ENCODE data around the gene RAP1GAP2.
A peak's percentile ranks its signal among the peaks of the same experiment; 100 is the strongest.

The RAP1GAP2 gene

GRCh38 chr17:2962729-2963128 is 166.5 kb downstream of the RAP1GAP2 start:
- no peak for TF ChIP-seq POU2F2 (IDR thresholded peaks at IDR 0.05; ENCODE audit: low read depth, low read length)
- TF ChIP-seq PAX5 (IDR thresholded peaks at IDR 0.05; ENCODE audit: insufficient read depth, low read length, severe bottlenecking), result no peak
- no peak for TF ChIP-seq SPI1 (IDR thresholded peaks at IDR 0.05; ENCODE audit: low read depth, low read length)
- no peak for TF ChIP-seq POLR2AphosphoS5 (IDR thresholded peaks at IDR 0.05; ENCODE audit: low read depth, low read length)
- no peak for TF ChIP-seq POLR2A (IDR thresholded peaks at IDR 0.05; ENCODE audit: low read depth, low read length)
- TF ChIP-seq TAF1 (IDR thresholded peaks at IDR 0.05; ENCODE audit: low read depth, low read length), result no peak
- no peak for FAIRE-seq
- DNase-seq (ENCODE audit: insufficient read length, low spot score), result no peak

- DNase-seq (ENCODE audit: insufficient read length, low spot score) (no peak), FAIRE-seq (no peak)
- no peak for TF ChIP-seq POLR2A (IDR thresholded peaks at IDR 0.05; ENCODE audit: low read depth, low read length)
- no peak for TF ChIP-seq SPI1 (IDR thresholded peaks at IDR 0.05; ENCODE audit: low read depth, low read length)
- no peak for TF ChIP-seq POLR2AphosphoS5 (IDR thresholded peaks at IDR 0.05; ENCODE audit: low read depth, low read length)
- no peak for TF ChIP-seq POU2F2 (IDR thresholded peaks at IDR 0.05; ENCODE audit: low read depth, low read length)
- no peak for TF ChIP-seq PAX5 (IDR thresholded peaks at IDR 0.05; ENCODE audit: insufficient read depth, low read length, severe bottlenecking)
- no peak for TF ChIP-seq TAF1 (IDR thresholded peaks at IDR 0.05; ENCODE audit: low read depth, low read length)
Measured at GRCh38 chr17:2963332-2964027, 167.2 kb downstream of the RAP1GAP2 start.

GRCh38 chr17:2964028-2964356 is 167.8 kb downstream of the RAP1GAP2 start:
- DNase-seq (ENCODE audit: insufficient read length, low spot score), result no peak
- no peak for TF ChIP-seq POLR2AphosphoS5 (IDR thresholded peaks at IDR 0.05; ENCODE audit: low read depth, low read length)
- FAIRE-seq, result no peak

- TF ChIP-seq TAF1 (IDR thresholded peaks at IDR 0.05; ENCODE audit: low read depth, low read length) (no peak), POLR2A (IDR thresholded peaks at IDR 0.05; ENCODE audit: low read depth, low read length) (no peak), SPI1 (IDR thresholded peaks at IDR 0.05; ENCODE audit: low read depth, low read length) (no peak), POU2F2 (IDR thresholded peaks at IDR 0.05; ENCODE audit: low read depth, low read length) (no peak), PAX5 (IDR thresholded peaks at IDR 0.05; ENCODE audit: insufficient read depth, low read length, severe bottlenecking) (no peak), POLR2AphosphoS5 (IDR thresholded peaks at IDR 0.05; ENCODE audit: low read depth, low read length) (no peak)
- DNase-seq (ENCODE audit: insufficient read length, low spot score), result no peak
- FAIRE-seq, result no peak
Measured at GRCh38 chr17:2964370-2964769, 168.1 kb downstream of the RAP1GAP2 start.

GRCh38 chr17:2964831-2965230 is 168.6 kb downstream of the RAP1GAP2 start:
- TF ChIP-seq TAF1 (IDR thresholded peaks at IDR 0.05; ENCODE audit: low read depth, low read length) (no peak), PAX5 (IDR thresholded peaks at IDR 0.05; ENCODE audit: insufficient read depth, low read length, severe bottlenecking) (no peak), POU2F2 (IDR thresholded peaks at IDR 0.05; ENCODE audit: low read depth, low read length) (no peak), POLR2AphosphoS5 (IDR thresholded peaks at IDR 0.05; ENCODE audit: low read depth, low read length) (no peak), POLR2A (IDR thresholded peaks at IDR 0.05; ENCODE audit: low read depth, low read length) (no peak), SPI1 (IDR thresholded peaks at IDR 0.05; ENCODE audit: low read depth, low read length) (no peak)
- FAIRE-seq (no peak), DNase-seq (ENCODE audit: insufficient read length, low spot score) (no peak)

- TF ChIP-seq TAF1 (IDR thresholded peaks at IDR 0.05; ENCODE audit: low read depth, low read length) (no peak), POU2F2 (IDR thresholded peaks at IDR 0.05; ENCODE audit: low read depth, low read length) (no peak)
- FAIRE-seq, result no peak
- no peak for DNase-seq (ENCODE audit: insufficient read length, low spot score)
Measured at GRCh38 chr17:2965621-2966595, 169.7 kb downstream of the RAP1GAP2 start.

GRCh38 chr17:2967515-2967914 is 171.3 kb downstream of the RAP1GAP2 start:
- DNase-seq (ENCODE audit: insufficient read length, low spot score), result no peak
- TF ChIP-seq PAX5 (IDR thresholded peaks at IDR 0.05; ENCODE audit: insufficient read depth, low read length, severe bottlenecking), result no peak
- TF ChIP-seq SPI1 (IDR thresholded peaks at IDR 0.05; ENCODE audit: low read depth, low read length), result no peak
- no peak for FAIRE-seq

- TF ChIP-seq POLR2AphosphoS5 (IDR thresholded peaks at IDR 0.05; ENCODE audit: low read depth, low read length) (no peak), POLR2A (IDR thresholded peaks at IDR 0.05; ENCODE audit: low read depth, low read length) (no peak), SPI1 (IDR thresholded peaks at IDR 0.05; ENCODE audit: low read depth, low read length) (no peak), PAX5 (IDR thresholded peaks at IDR 0.05; ENCODE audit: insufficient read depth, low read length, severe bottlenecking) (no peak), TAF1 (IDR thresholded peaks at IDR 0.05; ENCODE audit: low read depth, low read length) (no peak), POU2F2 (IDR thresholded peaks at IDR 0.05; ENCODE audit: low read depth, low read length) (no peak)
- FAIRE-seq (no peak), DNase-seq (ENCODE audit: insufficient read length, low spot score) (no peak)
Measured at GRCh38 chr17:2971851-2972250, 175.6 kb downstream of the RAP1GAP2 start.

- TF ChIP-seq TAF1 (IDR thresholded peaks at IDR 0.05; ENCODE audit: low read depth, low read length), result no peak
- no peak for TF ChIP-seq PAX5 (IDR thresholded peaks at IDR 0.05; ENCODE audit: insufficient read depth, low read length, severe bottlenecking)
- TF ChIP-seq POLR2A (IDR thresholded peaks at IDR 0.05; ENCODE audit: low read depth, low read length), result no peak
- no peak for TF ChIP-seq POLR2AphosphoS5 (IDR thresholded peaks at IDR 0.05; ENCODE audit: low read depth, low read length)
- TF ChIP-seq SPI1 (IDR thresholded peaks at IDR 0.05; ENCODE audit: low read depth, low read length), result no peak
- no peak for TF ChIP-seq POU2F2 (IDR thresholded peaks at IDR 0.05; ENCODE audit: low read depth, low read length)
- DNase-seq (ENCODE audit: insufficient read length, low spot score) (no peak), FAIRE-seq (peak; percentile 48)
Measured at GRCh38 chr17:2972749-2973148, 176.5 kb downstream of the RAP1GAP2 start.

- no peak for FAIRE-seq
- DNase-seq (ENCODE audit: insufficient read length, low spot score), result no peak
- no peak for TF ChIP-seq PAX5 (IDR thresholded peaks at IDR 0.05; ENCODE audit: insufficient read depth, low read length, severe bottlenecking)
Measured at GRCh38 chr17:2974347-2974746, 178.1 kb downstream of the RAP1GAP2 start.
